ENCODE results near the gene OPN4.

- TF ChIP-seq CTCF (IDR thresholded peaks at IDR 0.05) = no peak
- no peak for TF ChIP-seq POLR2A (IDR thresholded peaks at IDR 0.05)
Observed at GRCh38 chr10:86673216-86673826, 19.0 kb downstream of the OPN4 start.

All from body of pancreas (tissue), 4 donors.